HG03066 (cell line): ENCODE measurements around the gene TSKU.
"Not testable (repeated sequence)": the region's sequence is repeated elsewhere in the genome, so short reads cannot be mapped to it uniquely, and the experiment has no call there.

Experiments used
- ATAC-seq: cut with Tn5 transposase; IDR thresholded peaks from one replicate; pipeline ENCODE4 v1.9.1; 2021; ENCODE audit warnings: low read depth; ENCODE audit not compliant: unreplicated experiment

Gene TSKU

GRCh38 chr11:76799066-76799804 is 16.1 kb downstream of the TSKU start:
- ATAC-seq, result no peak

- ATAC-seq, result no peak
Measured at GRCh38 chr11:76800466-76801200, 17.5 kb downstream of the TSKU start.

- ATAC-seq, result no peak
Measured at GRCh38 chr11:76801225-76801624, 18.1 kb downstream of the TSKU start.

GRCh38 chr11:76801736-76802135 is 18.6 kb downstream of the TSKU start:
- ATAC-seq, result no peak

GRCh38 chr11:76802151-76802550 is 19.0 kb downstream of the TSKU start:
- ATAC-seq, result no peak

GRCh38 chr11:76802621-76803020 is 19.5 kb downstream of the TSKU start:
- ATAC-seq, result no peak

GRCh38 chr11:76803023-76803422 is 19.9 kb downstream of the TSKU start:
- no peak for ATAC-seq

- no peak for ATAC-seq
Measured at GRCh38 chr11:76803811-76804600, 20.9 kb downstream of the TSKU start.

GRCh38 chr11:76805206-76805913 is 22.2 kb downstream of the TSKU start:
- no peak for ATAC-seq

GRCh38 chr11:76806131-76806530 is 23.0 kb downstream of the TSKU start:
- ATAC-seq, result no peak

GRCh38 chr11:76806608-76807205 is 23.6 kb downstream of the TSKU start:
- no peak for ATAC-seq

GRCh38 chr11:76807206-76807875 is 24.2 kb downstream of the TSKU start:
- ATAC-seq, result no peak

GRCh38 chr11:76808171-76808570 is 25.0 kb downstream of the TSKU start:
- ATAC-seq, result no peak

- no peak for ATAC-seq
Measured at GRCh38 chr11:76808996-76809395, 25.8 kb downstream of the TSKU start.

GRCh38 chr11:76810151-76810853 is 27.1 kb downstream of the TSKU start:
- ATAC-seq, result no peak

GRCh38 chr11:76811259-76811658 is 28.1 kb downstream of the TSKU start:
- ATAC-seq, result no peak

GRCh38 chr11:76814414-76814813 is 31.3 kb downstream of the TSKU start:
- ATAC-seq, result no peak

GRCh38 chr11:76815678-76816077 is 32.5 kb downstream of the TSKU start:
- not testable (repeated sequence) for ATAC-seq

GRCh38 chr11:76820184-76820566 is 37.0 kb downstream of the TSKU start:
- no peak for ATAC-seq
